Measurements from ENCODE around the gene OST4. TPM values are rescaled to one million over a fixed set of nuclear protein-coding genes. Genes with fewer than 3 reads are reported as not detected.

The OST4 gene
- total RNA-seq, 1 experiment from 2014 or later, result 166 TPM

- BruUV-seq (replicated peaks), result no TSS peak
- Histone ChIP-seq H3K9me2 (ENCODE audit: insufficient read depth) (no peaks in the 10 kb centered on the region), H4K20me1 (ENCODE audit: insufficient read depth) (no peaks in the 10 kb centered on the region), H3K79me2 (ENCODE audit: low read depth) (no peaks in the 10 kb centered on the region), H3K9me3 (ENCODE audit: insufficient read depth, low read depth) (no peaks in the 10 kb centered on the region), H3K4me2 (no peak overlapping the region), H3K27me3 (ENCODE audit: insufficient read depth, low read depth) (no peaks in the 10 kb centered on the region), H3K27ac (no peak overlapping the region), H3K36me3 (ENCODE audit: low read depth) (no peaks in the 10 kb centered on the region), H3K4me3 (no peak overlapping the region), H3K4me1 (replicated peaks; ENCODE audit: insufficient read depth) (no peaks in the 10 kb centered on the region), H3F3A (ENCODE audit: insufficient read depth, low read depth) (peaks cover 6% of the 10 kb centered on the region; the same call in 1 of the 2 replicates), H2AFZ (no peak overlapping the region)
- no peak for TF ChIP-seq CTCF (conservative IDR thresholded peaks at IDR 0.05)
- TF ChIP-seq EZH2 (IDR thresholded peaks at IDR 0.05; ENCODE audit: low read depth), result no peak
- intact Hi-C loops (cut with micrococcal nuclease; ENCODE audit: unreplicated experiment), result loop anchor here (5.0 kb wide), 1 partner anchor 277 kb away; the partner anchor contains the start of genes EIF2B4 and SNX17
- POLR2A ChIA-PET (ENCODE audit: unreplicated experiment), result no interaction called here
- DNase-seq, result no peak
- CTCF ChIA-PET, result no interaction called here
Observed at GRCh38 chr2:27095427-27095744, 23.9 kb upstream of the OST4 start.

GRCh38 chr2:27094353-27094984, 23.0 kb upstream of the OST4 start:
- CTCF ChIA-PET, result no interaction called here
- no peaks in the 10 kb centered on the region for H3K9me2 ChIP-seq (ENCODE audit: insufficient read depth)
- H3F3A ChIP-seq (ENCODE audit: insufficient read depth, low read depth), result peaks cover 6% of the 10 kb centered on the region; the same call in 1 of the 2 replicates
- no peaks in the 10 kb centered on the region for H3K79me2 ChIP-seq (ENCODE audit: low read depth)
- H3K9me3 ChIP-seq (ENCODE audit: insufficient read depth, low read depth), result no peaks in the 10 kb centered on the region
- TF ChIP-seq EZH2 (IDR thresholded peaks at IDR 0.05; ENCODE audit: low read depth) (no peak), CTCF (conservative IDR thresholded peaks at IDR 0.05) (no peak)
- H3K36me3 ChIP-seq (ENCODE audit: low read depth), result no peaks in the 10 kb centered on the region
- no peaks in the 10 kb centered on the region for H4K20me1 ChIP-seq (ENCODE audit: insufficient read depth)
- DNase-seq, result no peak
- H3K27ac ChIP-seq, result no peak overlapping the region
- no peaks in the 10 kb centered on the region for H3K27me3 ChIP-seq (ENCODE audit: insufficient read depth, low read depth)
- intact Hi-C loops (cut with micrococcal nuclease; ENCODE audit: unreplicated experiment), result no loop called here
- POLR2A ChIA-PET (ENCODE audit: unreplicated experiment), result no interaction called here
- H3K4me1 ChIP-seq (replicated peaks; ENCODE audit: insufficient read depth), result no peaks in the 10 kb centered on the region
- H3K4me3 ChIP-seq, result no peak overlapping the region
- H2AFZ ChIP-seq, result no peak overlapping the region
- no TSS peak for BruUV-seq (replicated peaks)
- H3K4me2 ChIP-seq, result no peak overlapping the region

GRCh38 chr2:27093430-27094352, 22.2 kb upstream of the OST4 start:
- Histone ChIP-seq H3K36me3 (ENCODE audit: low read depth) (no peaks in the 10 kb centered on the region), H4K20me1 (ENCODE audit: insufficient read depth) (no peaks in the 10 kb centered on the region), H3K4me1 (replicated peaks; ENCODE audit: insufficient read depth) (no peaks in the 10 kb centered on the region), H3F3A (ENCODE audit: insufficient read depth, low read depth) (peaks cover 6% of the 10 kb centered on the region; the same call in 1 of the 2 replicates), H3K4me2 (no peak overlapping the region), H3K9me2 (ENCODE audit: insufficient read depth) (no peaks in the 10 kb centered on the region), H3K4me3 (no peak overlapping the region), H3K27me3 (ENCODE audit: insufficient read depth, low read depth) (no peaks in the 10 kb centered on the region), H3K27ac (no peak overlapping the region), H3K9me3 (ENCODE audit: insufficient read depth, low read depth) (no peaks in the 10 kb centered on the region), H3K79me2 (ENCODE audit: low read depth) (no peaks in the 10 kb centered on the region), H2AFZ (no peak overlapping the region)
- CTCF ChIA-PET, result no interaction called here
- POLR2A ChIA-PET (ENCODE audit: unreplicated experiment), result no interaction called here
- BruUV-seq (replicated peaks), result no TSS peak
- TF ChIP-seq EZH2 (IDR thresholded peaks at IDR 0.05; ENCODE audit: low read depth), result no peak
- no peak for TF ChIP-seq CTCF (conservative IDR thresholded peaks at IDR 0.05)
- intact Hi-C loops (cut with micrococcal nuclease; ENCODE audit: unreplicated experiment), result loop anchor here (2.0 kb wide), 1 partner anchor 187 kb away; no protein-coding TSS in a partner anchor
- DNase-seq, result no peak

Measured in PC-9 (cell line).